PC-3 (cell line): ENCODE measurements around the gene SBNO2. TPM values are rescaled to one million over a fixed set of nuclear protein-coding genes. Genes with fewer than 3 reads are reported as not detected.

ENCODE experiments used
- ATAC-seq: fragments of 200-7000 bp; cut with Tn5 transposase; 2 replicates; pipeline ENCODE4 v1.9.1; 2020; ENCODE audit warnings: mild to moderate bottlenecking, moderate library complexity
- BruUV-seq: library from RNA; stranded (reverse); fragments of 400-500 nt; replicated peaks from 2 replicates; lab custom pipeline; 2021; lab: Mats Ljungman, UMichigan
- CTCF ChIA-PET: fragments of 300-600 bp; sonication (Branson Sonifier 250); formaldehyde crosslinking; loops from one replicate; lab custom pipeline; 2022; ENCODE audit warnings: antibody characterized with exemption; lab: Charles Lee
- POLR2A ChIA-PET: fragments of 300-600 bp; sonication (Branson Sonifier 250); formaldehyde crosslinking; loops from one replicate; lab custom pipeline; 2022; ENCODE audit warnings: antibody characterized with exemption; ENCODE audit not compliant: unreplicated experiment; lab: Charles Lee
- DNase-seq: peaks from one replicate; pipeline ENCODE4 v3.0.0-alpha.2; 2015
- H2AFZ ChIP-seq: fragments of 300-600 bp; sonication (generic); 2 replicates; pipeline ENCODE4 v1.6.0; 2016; ENCODE audit warnings: antibody characterized with exemption, low read length
- H3F3A ChIP-seq: fragments of 300-600 bp; sonication (generic); one replicate; pipeline ENCODE4 v1.6.0; 2017; ENCODE audit warnings: antibody characterized with exemption, low read length, control low read depth, mild to moderate bottlenecking; ENCODE audit not compliant: unreplicated experiment
- H3K27ac ChIP-seq: fragments of 300-600 bp; sonication (generic); 2 replicates; pipeline ENCODE4 v1.5.1; 2016; ENCODE audit warnings: mild to moderate bottlenecking, low read length
- H3K27me3 ChIP-seq: fragments of 300-600 bp; sonication (generic); 2 replicates; pipeline ENCODE4 v1.6.1; 2016; ENCODE audit warnings: low read length, mixed read lengths
- H3K36me3 ChIP-seq: fragments of 300-600 bp; sonication (generic); 2 replicates; pipeline ENCODE4 v1.6.1; 2016; ENCODE audit warnings: low read depth, mixed run types, low read length, mixed read lengths
- H3K4me1 ChIP-seq: fragments of 300-600 bp; sonication (generic); 2 replicates; pipeline ENCODE4 v1.5.1; 2016; ENCODE audit warnings: low read length; ENCODE audit not compliant: insufficient read depth
- H3K4me2 ChIP-seq: fragments of 300-600 bp; sonication (generic); 2 replicates; pipeline ENCODE4 v1.6.0; 2016; ENCODE audit warnings: low read length
- H3K4me3 ChIP-seq: fragments of 300-600 bp; sonication (generic); 2 replicates; pipeline ENCODE4 v1.5.1; 2016; ENCODE audit warnings: mild to moderate bottlenecking, low read length, mixed read lengths
- H3K79me2 ChIP-seq: fragments of 300-600 bp; sonication (generic); 2 replicates; pipeline ENCODE4 v1.6.1; 2017; ENCODE audit warnings: low read length, mixed read lengths
- H3K9ac ChIP-seq: fragments of 300-600 bp; sonication (generic); 2 replicates; pipeline ENCODE4 v1.6.0; 2016; ENCODE audit warnings: mild to moderate bottlenecking, low read length
- H3K9me2 ChIP-seq: fragments of 300-600 bp; sonication (generic); replicated peaks from 2 replicates; pipeline ENCODE4 v1.6.1; 2016; ENCODE audit warnings: mixed run types, low read length, mixed read lengths
- H3K9me3 ChIP-seq: fragments of 300-600 bp; sonication (generic); 2 replicates; pipeline ENCODE4 v1.6.1; 2016; ENCODE audit warnings: low read length, mixed read lengths
- H4K20me1 ChIP-seq: fragments of 300-600 bp; sonication (generic); 2 replicates; pipeline ENCODE4 v1.6.1; 2016; ENCODE audit warnings: low read length, mixed read lengths
- EZH2 ChIP-seq: fragments of 300-600 bp; sonication (generic); IDR thresholded peaks from one replicate; pipeline ENCODE4 v1.6.1; 2017; ENCODE audit warnings: antibody characterized with exemption, mild to moderate bottlenecking, low read length; ENCODE audit not compliant: unreplicated experiment
- EZH2phosphoT487 ChIP-seq: fragments of 300-600 bp; sonication (generic); IDR thresholded peaks from 2 replicates; pipeline ENCODE4 v1.6.1; 2018; ENCODE audit warnings: mild to moderate bottlenecking, antibody characterized with exemption, low read length, borderline replicate concordance
- intact Hi-C: fragments of 100-400 bp; cut with micrococcal nuclease; formaldehyde crosslinking; loops from 2 replicates; pipeline ENCODE4 v1.9.0; 2023
- total RNA-seq: library from RNA; depleted of rRNA; stranded (reverse); fragments of >200 nt; gene quantifications from 2 replicates; pipeline ENCODE4 v1.2.3, GENCODE V29; 2014
- TF ChIP-seq, protein P1 (sequence below): fragments of 300-600 bp; sonication (generic); conservative IDR thresholded peaks from 2 replicates; pipeline ENCODE4 v1.5.1; 2017; ENCODE audit warnings: antibody characterized with exemption, low read depth, mild to moderate bottlenecking, low read length

The SBNO2 gene
- total RNA-seq, 1 experiment from 2014 or later: 62.4 TPM

DNA sequence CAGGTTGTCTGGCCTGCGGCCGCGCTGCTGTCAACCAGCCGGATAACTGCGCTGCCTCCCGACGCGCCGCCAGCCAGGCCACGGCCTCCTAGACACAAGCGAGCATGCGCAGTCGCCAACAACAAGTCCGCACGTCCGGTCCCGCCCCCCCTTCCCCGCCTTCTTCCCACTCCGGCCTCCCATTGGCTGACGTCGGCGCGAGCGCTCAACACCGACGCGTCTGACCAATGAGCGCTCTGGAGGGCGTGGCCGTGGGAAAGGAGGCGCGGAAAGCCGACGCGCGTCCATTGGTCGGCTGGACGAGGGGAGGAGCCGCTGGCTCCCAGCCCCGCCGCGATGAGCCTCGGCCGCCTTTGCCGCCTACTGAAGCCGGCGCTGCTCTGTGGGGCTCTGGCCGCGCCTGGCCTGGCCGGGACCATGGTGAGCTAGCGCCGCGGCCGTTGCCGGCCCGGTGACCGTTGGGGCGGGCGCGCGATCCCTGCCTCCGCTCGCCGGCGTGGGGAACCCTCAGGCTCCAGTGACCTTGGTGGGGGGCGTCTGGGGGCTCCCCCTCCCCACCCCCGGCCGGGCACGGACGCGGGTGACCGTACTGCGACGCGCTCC lies 70.3 kb downstream of the SBNO2 start, which contains the start of gene GPX4:
TSS of gene GPX4 (plus strand) at position 287 of the 603 bp plus-strand sequence. CDS start at position 337, 50 bp downstream.
- peak within 1 kb of the TSS; percentile 90 for H3K4me2 ChIP-seq
- DNase-seq: peak; percentile 98
- H3K36me3 ChIP-seq: no peaks in the 10 kb centered on the region; the same call in 1 of the 2 replicates
- H3K9me2 ChIP-seq: no peaks in the 10 kb centered on the region
- H4K20me1 ChIP-seq: peaks cover 3% of the 10 kb centered on the region; the same call in 1 of the 2 replicates
- H3K4me1 ChIP-seq: peaks cover 31% of the 10 kb centered on the region
- H3K79me2 ChIP-seq: peaks cover 6% of the 10 kb centered on the region; the same call in 1 of the 2 replicates
- intact Hi-C loops: loop anchor here (5.0 to 10.0 kb wide), 3 partner anchors 37 to 77 kb away; partner anchors contain the start of genes ARHGAP45, CNN2 and SBNO2
- CTCF ChIA-PET: interaction anchor here (0.6 kb wide), 3 partner anchors 10 to 593 kb away, joined by 3 to 15 read pairs (median 5); no protein-coding TSS in a partner anchor
- POLR2A ChIA-PET: interaction anchor here (0.6 kb wide), 1 partner anchor 26 kb away, joined by 4 read pairs; no protein-coding TSS in a partner anchor
- peak within 1 kb of the TSS; percentile 77 for H3K4me3 ChIP-seq
- H3F3A ChIP-seq: peaks cover 8% of the 10 kb centered on the region
- H3K27ac ChIP-seq: peak within 1 kb of the TSS; percentile 94
- H3K27me3 ChIP-seq: no peaks in the 10 kb centered on the region
- H3K9me3 ChIP-seq: no peaks in the 10 kb centered on the region
- BruUV-seq: no TSS peak
- TF ChIP-seq, protein P1, sequence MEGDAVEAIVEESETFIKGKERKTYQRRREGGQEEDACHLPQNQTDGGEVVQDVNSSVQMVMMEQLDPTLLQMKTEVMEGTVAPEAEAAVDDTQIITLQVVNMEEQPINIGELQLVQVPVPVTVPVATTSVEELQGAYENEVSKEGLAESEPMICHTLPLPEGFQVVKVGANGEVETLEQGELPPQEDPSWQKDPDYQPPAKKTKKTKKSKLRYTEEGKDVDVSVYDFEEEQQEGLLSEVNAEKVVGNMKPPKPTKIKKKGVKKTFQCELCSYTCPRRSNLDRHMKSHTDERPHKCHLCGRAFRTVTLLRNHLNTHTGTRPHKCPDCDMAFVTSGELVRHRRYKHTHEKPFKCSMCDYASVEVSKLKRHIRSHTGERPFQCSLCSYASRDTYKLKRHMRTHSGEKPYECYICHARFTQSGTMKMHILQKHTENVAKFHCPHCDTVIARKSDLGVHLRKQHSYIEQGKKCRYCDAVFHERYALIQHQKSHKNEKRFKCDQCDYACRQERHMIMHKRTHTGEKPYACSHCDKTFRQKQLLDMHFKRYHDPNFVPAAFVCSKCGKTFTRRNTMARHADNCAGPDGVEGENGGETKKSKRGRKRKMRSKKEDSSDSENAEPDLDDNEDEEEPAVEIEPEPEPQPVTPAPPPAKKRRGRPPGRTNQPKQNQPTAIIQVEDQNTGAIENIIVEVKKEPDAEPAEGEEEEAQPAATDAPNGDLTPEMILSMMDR: no peak
- TF ChIP-seq EZH2 (no peak), EZH2phosphoT487 (no peak)
- peak; percentile 61 for ATAC-seq
- peak within 1 kb of the TSS; percentile 83 for H3K9ac ChIP-seq
- H2AFZ ChIP-seq: no peak within 1 kb of the TSS

DNA sequence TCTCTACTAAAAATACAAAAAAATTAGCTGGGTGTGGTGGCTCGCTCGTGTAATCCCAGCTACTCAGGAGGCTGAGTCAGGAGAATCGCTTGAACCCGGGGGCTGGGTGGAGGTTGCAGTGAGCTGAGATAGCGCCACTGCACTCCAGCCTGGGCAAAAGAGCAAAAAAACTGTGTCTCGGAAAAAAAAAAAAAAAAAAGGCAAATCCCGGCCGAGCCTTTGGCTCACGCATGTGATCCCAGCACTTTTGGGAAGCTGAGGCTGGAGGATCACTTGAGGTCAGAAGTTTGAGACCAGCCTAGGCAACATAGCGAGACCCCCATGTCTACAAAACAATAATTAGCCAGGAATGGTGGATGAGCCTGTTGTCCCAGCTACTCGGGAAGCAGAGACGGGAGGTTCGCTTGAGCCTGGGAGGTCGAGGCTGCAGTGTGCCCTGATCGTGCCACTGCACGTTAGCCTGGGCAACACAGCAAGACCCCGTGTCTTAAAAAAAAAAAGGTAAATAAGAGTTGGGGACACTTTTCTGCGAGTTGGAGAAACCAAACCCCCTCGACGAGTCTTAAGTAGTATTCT lies 70.8 kb downstream of the SBNO2 start:
- TSS peak; percentile 76 for BruUV-seq
- ChIA-PET CTCF (interaction anchor here (0.6 kb wide), 1 partner anchor 592 kb away, joined by 15 read pairs; no protein-coding TSS in a partner anchor), POLR2A (no interaction called here)

More for the DNA sequence above, 70.8 kb downstream of the SBNO2 start:
- H4K20me1 ChIP-seq: peaks cover 3% of the 10 kb centered on the region; the same call in 1 of the 2 replicates
- H3K36me3 ChIP-seq: no peaks in the 10 kb centered on the region; the same call in 1 of the 2 replicates
- peaks cover 37% of the 10 kb centered on the region for H3K4me1 ChIP-seq
- peaks cover 6% of the 10 kb centered on the region; the same call in 1 of the 2 replicates for H3K79me2 ChIP-seq
- no peaks in the 10 kb centered on the region for H3K9me3 ChIP-seq
- peak overlapping the region; percentile 49 for H3K9ac ChIP-seq
- TF ChIP-seq, protein P1: no peak
- TF ChIP-seq EZH2 (no peak), EZH2phosphoT487 (no peak)
- no peak for DNase-seq
- peak overlapping the region; percentile 94 for H3K27ac ChIP-seq
- H3K4me3 ChIP-seq: peak overlapping the region; percentile 50; the same call in 1 of the 2 replicates
- H3K9me2 ChIP-seq: no peaks in the 10 kb centered on the region
- no peak for ATAC-seq
- peaks cover 8% of the 10 kb centered on the region for H3F3A ChIP-seq
- H3K27me3 ChIP-seq: no peaks in the 10 kb centered on the region
- no peak overlapping the region for H2AFZ ChIP-seq
- intact Hi-C loops: loop anchor here (5.0 to 10.0 kb wide), 3 partner anchors 36 to 76 kb away; partner anchors contain the start of genes ARHGAP45, CNN2 and SBNO2
- H3K4me2 ChIP-seq: peak overlapping the region; percentile 66
